Measurements from ENCODE around the gene TSC22D4. TPM values are rescaled to one million over a fixed set of nuclear protein-coding genes. Genes with fewer than 3 reads are reported as not detected.

TSC22D4 gene
- total and polyA plus RNA-seq, 9 of the 15 experiments (the other 6 are each of a cell fraction or from before 2014, with no cell fraction given) = 0.37 to 107 (median 28.7) TPM

DNA sequence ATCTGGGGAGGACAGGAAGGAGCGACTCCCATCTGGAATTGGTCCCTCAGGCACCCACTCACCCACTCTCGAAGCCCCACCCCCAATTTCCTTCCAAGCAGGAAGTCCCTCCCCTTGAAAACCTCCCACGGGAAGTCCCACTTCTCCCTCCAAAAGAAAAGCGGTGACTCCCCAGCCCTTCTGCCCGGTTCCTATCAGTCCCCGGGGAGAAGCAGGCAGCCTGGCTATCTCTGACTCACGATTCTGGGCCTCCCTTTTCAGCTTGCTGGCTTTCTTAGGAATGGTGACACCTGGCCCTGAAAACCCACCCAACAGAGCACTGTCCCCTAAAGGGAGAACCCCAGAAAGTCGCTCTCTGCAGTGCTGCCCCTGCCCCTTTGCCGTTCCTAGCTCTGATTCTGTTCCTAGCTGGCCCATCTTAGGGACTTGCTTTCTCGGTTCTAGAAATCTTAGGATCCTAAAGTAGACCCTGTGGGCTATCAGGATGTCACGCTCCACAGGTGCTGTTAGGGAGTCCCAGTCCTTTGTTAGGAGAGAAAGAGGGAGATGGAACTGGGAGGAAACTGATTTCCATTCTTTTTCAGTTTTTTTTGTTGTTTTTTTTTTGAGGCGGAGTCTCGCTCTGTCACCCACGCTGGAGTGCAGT, 6.0 kb downstream of the TSC22D4 start (continued):
- TF ChIP-seq, protein P1, sequence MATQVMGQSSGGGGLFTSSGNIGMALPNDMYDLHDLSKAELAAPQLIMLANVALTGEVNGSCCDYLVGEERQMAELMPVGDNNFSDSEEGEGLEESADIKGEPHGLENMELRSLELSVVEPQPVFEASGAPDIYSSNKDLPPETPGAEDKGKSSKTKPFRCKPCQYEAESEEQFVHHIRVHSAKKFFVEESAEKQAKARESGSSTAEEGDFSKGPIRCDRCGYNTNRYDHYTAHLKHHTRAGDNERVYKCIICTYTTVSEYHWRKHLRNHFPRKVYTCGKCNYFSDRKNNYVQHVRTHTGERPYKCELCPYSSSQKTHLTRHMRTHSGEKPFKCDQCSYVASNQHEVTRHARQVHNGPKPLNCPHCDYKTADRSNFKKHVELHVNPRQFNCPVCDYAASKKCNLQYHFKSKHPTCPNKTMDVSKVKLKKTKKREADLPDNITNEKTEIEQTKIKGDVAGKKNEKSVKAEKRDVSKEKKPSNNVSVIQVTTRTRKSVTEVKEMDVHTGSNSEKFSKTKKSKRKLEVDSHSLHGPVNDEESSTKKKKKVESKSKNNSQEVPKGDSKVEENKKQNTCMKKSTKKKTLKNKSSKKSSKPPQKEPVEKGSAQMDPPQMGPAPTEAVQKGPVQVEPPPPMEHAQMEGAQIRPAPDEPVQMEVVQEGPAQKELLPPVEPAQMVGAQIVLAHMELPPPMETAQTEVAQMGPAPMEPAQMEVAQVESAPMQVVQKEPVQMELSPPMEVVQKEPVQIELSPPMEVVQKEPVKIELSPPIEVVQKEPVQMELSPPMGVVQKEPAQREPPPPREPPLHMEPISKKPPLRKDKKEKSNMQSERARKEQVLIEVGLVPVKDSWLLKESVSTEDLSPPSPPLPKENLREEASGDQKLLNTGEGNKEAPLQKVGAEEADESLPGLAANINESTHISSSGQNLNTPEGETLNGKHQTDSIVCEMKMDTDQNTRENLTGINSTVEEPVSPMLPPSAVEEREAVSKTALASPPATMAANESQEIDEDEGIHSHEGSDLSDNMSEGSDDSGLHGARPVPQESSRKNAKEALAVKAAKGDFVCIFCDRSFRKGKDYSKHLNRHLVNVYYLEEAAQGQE (IDR thresholded peaks at IDR 0.05; ENCODE audit: borderline replicate concordance) = no peak
- TF ChIP-seq, protein P1 (CRISPR knock-in tag; IDR thresholded peaks at IDR 0.05; ENCODE audit: low read depth) = no peak
- TF ChIP-seq MAFF (IDR thresholded peaks at IDR 0.05; ENCODE audit: low read length) (no peak), XRCC5 (IDR thresholded peaks at IDR 0.05; ENCODE audit: low read depth, low read length) (0 out of 2 replicates have a peak, but pooled peaks have one; percentile 29), RFX5 (IDR thresholded peaks at IDR 0.05; ENCODE audit: low read depth, low read length) (no peak), MAFK (IDR thresholded peaks at IDR 0.05; ENCODE audit: low read length) (no peak), ID3 (CRISPR knock-in tag; IDR thresholded peaks at IDR 0.05) (no peak), ID3 (tag; IDR thresholded peaks at IDR 0.05) (no peak), HMGXB4 (CRISPR knock-in tag; IDR thresholded peaks at IDR 0.05) (no peak), JUN (IDR thresholded peaks at IDR 0.05; ENCODE audit: borderline replicate concordance, low read depth, low read length) (0 out of 2 replicates have a peak, but pooled peaks have one; percentile 52), JUN (CRISPR knock-in tag; IDR thresholded peaks at IDR 0.05; ENCODE audit: borderline replicate concordance) (no peak), MEF2D (tag; conservative IDR thresholded peaks at IDR 0.05; ENCODE audit: low read depth) (no peak), ZNF77 (CRISPR knock-in tag; IDR thresholded peaks at IDR 0.05) (no peak), ZC3H11A (IDR thresholded peaks at IDR 0.05; ENCODE audit: low read depth, low read length) (no peak), ZNF324 (CRISPR knock-in tag; IDR thresholded peaks at IDR 0.05) (no peak)
- TF ChIP-seq, protein P2, sequence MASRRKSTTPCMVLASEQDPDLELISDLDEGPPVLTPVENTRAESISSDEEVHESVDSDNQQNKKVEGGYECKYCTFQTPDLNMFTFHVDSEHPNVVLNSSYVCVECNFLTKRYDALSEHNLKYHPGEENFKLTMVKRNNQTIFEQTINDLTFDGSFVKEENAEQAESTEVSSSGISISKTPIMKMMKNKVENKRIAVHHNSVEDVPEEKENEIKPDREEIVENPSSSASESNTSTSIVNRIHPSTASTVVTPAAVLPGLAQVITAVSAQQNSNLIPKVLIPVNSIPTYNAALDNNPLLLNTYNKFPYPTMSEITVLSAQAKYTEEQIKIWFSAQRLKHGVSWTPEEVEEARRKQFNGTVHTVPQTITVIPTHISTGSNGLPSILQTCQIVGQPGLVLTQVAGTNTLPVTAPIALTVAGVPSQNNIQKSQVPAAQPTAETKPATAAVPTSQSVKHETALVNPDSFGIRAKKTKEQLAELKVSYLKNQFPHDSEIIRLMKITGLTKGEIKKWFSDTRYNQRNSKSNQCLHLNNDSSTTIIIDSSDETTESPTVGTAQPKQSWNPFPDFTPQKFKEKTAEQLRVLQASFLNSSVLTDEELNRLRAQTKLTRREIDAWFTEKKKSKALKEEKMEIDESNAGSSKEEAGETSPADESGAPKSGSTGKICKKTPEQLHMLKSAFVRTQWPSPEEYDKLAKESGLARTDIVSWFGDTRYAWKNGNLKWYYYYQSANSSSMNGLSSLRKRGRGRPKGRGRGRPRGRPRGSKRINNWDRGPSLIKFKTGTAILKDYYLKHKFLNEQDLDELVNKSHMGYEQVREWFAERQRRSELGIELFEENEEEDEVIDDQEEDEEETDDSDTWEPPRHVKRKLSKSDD (conservative IDR thresholded peaks at IDR 0.05; ENCODE audit: low read length) = no peak

Data from K562 (cell line).